ENCODE results near the gene RALA.

The RALA gene

DNA sequence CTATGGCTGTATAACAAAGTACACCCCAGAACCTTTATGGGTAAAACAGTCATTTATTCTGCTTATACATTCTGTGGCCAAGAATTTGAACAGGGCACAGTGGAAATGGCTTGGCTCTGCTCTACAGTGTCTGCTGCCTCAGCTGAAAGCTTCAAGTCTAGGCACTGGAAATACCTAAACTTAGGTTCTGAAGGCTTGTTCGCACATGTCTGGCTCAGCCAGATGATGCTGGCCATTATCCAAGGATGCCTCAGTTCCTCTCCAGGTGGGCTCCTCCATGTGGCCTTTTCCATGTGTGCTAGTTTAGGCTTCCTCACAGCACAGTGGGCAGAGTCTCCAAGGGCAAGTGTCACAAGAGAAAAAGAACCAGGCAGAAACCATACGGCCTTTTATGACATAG is 76.8 kb downstream of the RALA start:
- no peak for DNase-seq (ENCODE audit: low read depth)
- TF ChIP-seq, protein P1, sequence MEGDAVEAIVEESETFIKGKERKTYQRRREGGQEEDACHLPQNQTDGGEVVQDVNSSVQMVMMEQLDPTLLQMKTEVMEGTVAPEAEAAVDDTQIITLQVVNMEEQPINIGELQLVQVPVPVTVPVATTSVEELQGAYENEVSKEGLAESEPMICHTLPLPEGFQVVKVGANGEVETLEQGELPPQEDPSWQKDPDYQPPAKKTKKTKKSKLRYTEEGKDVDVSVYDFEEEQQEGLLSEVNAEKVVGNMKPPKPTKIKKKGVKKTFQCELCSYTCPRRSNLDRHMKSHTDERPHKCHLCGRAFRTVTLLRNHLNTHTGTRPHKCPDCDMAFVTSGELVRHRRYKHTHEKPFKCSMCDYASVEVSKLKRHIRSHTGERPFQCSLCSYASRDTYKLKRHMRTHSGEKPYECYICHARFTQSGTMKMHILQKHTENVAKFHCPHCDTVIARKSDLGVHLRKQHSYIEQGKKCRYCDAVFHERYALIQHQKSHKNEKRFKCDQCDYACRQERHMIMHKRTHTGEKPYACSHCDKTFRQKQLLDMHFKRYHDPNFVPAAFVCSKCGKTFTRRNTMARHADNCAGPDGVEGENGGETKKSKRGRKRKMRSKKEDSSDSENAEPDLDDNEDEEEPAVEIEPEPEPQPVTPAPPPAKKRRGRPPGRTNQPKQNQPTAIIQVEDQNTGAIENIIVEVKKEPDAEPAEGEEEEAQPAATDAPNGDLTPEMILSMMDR (IDR thresholded peaks at IDR 0.05; ENCODE audit: insufficient read depth, low read depth, low read length, missing control alignments): no peak

DNA sequence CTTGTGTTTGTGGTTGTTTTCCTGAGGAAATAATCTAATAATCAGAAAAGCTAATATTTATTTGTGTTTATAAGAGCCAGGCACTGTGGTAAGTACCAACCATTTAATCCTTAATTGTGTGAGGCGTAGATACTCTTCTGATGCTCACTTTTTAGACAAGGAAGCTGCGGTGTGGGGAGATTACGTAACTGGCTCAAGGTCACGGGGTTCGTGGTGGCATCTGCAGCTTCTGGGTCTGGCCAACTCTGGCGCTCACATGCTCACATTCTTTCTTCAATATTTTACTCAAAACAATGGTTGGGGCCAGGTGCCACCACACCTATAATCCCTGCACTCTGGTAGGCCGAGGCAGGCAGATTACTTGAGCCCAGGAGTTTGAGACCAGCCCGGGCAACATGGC is 77.6 kb downstream of the RALA start:
- no peak overlapping the region for H3K4me3 ChIP-seq (ENCODE audit: low read depth, low read length)
- DNase-seq (ENCODE audit: low read depth): no peak
- TF ChIP-seq, protein P1 (IDR thresholded peaks at IDR 0.05; ENCODE audit: insufficient read depth, low read depth, low read length, missing control alignments): no peak

More for the DNA sequence above, 76.8 kb downstream of the RALA start:
- H3K4me3 ChIP-seq (ENCODE audit: low read depth, low read length): no peak overlapping the region

DNA sequence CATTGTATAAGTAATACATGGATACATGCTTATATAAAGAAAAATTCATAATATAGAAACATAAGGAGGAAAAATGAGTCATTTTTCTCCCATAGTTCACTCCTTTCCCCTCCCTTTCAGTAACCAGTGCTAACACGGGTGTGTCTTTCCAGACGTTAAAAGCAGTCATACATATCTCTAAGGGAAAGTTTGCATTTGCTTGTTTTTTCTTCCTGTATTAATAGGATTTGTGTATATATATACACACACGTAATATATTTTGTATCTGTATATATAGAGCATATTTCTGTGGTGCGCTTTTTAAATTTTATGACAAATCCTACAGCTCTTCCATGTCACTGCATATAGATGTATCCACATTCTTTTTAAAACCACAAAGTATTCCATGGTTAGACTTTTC is 78.8 kb downstream of the RALA start:
- H3K4me3 ChIP-seq (ENCODE audit: low read depth, low read length): no peak overlapping the region
- TF ChIP-seq, protein P1 (IDR thresholded peaks at IDR 0.05; ENCODE audit: insufficient read depth, low read depth, low read length, missing control alignments): no peak
- DNase-seq (ENCODE audit: low read depth): no peak

DNA sequence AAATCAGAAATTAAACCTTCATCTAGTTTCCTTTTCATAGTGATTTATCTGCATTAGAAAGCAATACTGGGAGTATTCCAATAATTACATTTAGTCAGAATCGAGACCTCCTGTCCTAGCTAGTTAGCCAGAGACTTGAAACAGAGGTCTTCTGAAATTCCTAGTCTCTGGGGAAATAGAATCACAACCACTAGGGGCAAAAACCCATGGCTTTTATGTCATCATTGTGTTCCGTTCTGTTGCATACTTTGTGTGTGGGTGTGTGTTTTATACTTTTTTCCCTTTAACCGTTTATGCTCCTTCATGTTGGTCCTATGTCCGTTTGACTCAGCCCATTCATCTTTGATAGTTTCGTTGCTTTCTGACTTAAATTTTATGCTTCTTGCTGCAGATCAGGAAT is 79.8 kb downstream of the RALA start:
- H3K4me3 ChIP-seq (ENCODE audit: low read depth, low read length): no peak overlapping the region
- DNase-seq (ENCODE audit: low read depth): no peak
- TF ChIP-seq, protein P1 (IDR thresholded peaks at IDR 0.05; ENCODE audit: insufficient read depth, low read depth, low read length, missing control alignments): no peak

DNA sequence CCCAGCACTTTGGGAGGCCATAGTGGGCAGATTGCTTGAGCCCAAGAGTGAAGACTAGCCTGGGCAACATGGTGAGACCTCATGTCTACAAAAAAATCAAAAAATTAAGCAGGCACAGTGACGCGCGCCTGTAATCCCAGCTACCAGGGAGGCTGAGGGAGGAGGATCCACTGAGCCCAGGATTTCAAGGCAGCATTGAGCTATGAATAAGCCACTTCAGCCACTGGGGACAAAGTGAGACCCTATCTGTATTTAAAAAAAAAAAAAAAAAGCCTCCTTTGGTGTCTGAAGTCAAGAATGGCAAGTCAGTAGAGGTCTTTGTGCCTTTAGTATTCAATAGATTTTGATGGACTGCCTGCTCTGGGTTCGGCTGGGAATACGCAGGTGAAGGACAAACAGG is 85.7 kb downstream of the RALA start:
- no peak for DNase-seq (ENCODE audit: low read depth)
- TF ChIP-seq, protein P1 (IDR thresholded peaks at IDR 0.05; ENCODE audit: insufficient read depth, low read depth, low read length, missing control alignments): no peak
- H3K4me3 ChIP-seq (ENCODE audit: low read depth, low read length): no peak overlapping the region

DNA sequence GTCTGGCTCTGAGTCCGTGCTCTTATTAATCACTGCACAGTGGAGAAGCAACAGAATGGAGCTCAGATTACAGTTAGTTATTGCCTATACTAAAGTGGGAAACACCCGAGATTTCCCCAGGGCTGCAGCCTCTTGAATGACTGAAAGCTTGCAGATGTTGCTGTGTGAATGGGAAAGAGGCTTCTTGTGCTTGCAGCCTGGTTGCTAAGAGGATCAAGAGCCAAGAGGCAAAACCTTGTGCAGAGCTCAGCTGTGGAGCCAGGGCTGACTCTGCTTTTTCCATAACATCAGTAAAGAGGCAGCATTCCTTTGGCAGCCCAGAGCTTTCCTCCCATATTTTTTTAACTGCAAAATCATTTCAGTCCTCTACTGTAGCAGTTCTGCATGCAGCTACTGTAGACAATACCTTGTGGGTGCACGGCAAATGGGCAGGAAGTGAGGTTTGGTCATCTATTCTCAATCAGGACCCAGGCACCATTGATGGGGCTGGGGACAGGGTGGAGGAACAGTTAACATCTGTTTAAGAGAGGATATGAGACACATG is 86.5 kb downstream of the RALA start:
- TF ChIP-seq, protein P1 (IDR thresholded peaks at IDR 0.05; ENCODE audit: insufficient read depth, low read depth, low read length, missing control alignments): no peak
- no peak overlapping the region for H3K4me3 ChIP-seq (ENCODE audit: low read depth, low read length)
- DNase-seq (ENCODE audit: low read depth): peak; percentile 59

DNA sequence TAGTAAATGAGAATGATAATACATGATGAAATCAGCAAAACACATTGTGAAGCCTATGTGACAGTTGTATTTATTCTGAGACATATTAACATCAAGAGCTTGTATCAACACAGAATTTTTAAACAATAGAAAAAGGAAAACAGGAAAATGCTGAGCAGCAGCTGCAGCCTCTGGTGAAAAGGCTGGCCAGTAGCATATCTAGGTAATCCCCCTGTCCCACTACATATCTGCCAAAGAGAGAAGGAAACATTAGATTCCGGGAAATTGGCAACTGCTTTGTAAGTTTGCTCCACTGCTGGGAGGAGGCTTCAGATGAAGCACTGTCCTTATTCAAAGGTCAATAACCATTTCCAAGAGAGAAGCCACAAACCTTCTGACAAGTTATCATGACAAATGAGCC is 89.4 kb downstream of the RALA start:
- H3K4me3 ChIP-seq (ENCODE audit: low read depth, low read length): no peak overlapping the region
- no peak for DNase-seq (ENCODE audit: low read depth)
- TF ChIP-seq, protein P1 (IDR thresholded peaks at IDR 0.05; ENCODE audit: insufficient read depth, low read depth, low read length, missing control alignments): no peak

All from GM12865 (cell line).